Hepatocyte (in vitro differentiated cells): ENCODE results near the gene KRT75. TPM values are rescaled to one million over a fixed set of nuclear protein-coding genes. Genes with fewer than 3 reads are reported as not detected.

Source experiments
- DNase-seq: peaks from one replicate; pipeline ENCODE4 v3.0.0-alpha.2; 2016; ENCODE audit warnings: low spot score
- H2AFZ ChIP-seq: fragments of 200-600 bp; sonication (generic); 2 replicates; pipeline ENCODE4 v1.6.0; 2016; ENCODE audit warnings: antibody characterized with exemption, mild to moderate bottlenecking
- H3K27ac ChIP-seq: fragments of 200-600 bp; sonication (generic); 2 replicates; pipeline ENCODE4 v1.5.1; 2016; ENCODE audit warnings: mild to moderate bottlenecking
- H3K27me3 ChIP-seq: fragments of 200-600 bp; sonication (generic); 2 replicates; pipeline ENCODE4 v1.6.1; 2016
- H3K36me3 ChIP-seq: fragments of 200-600 bp; sonication (generic); replicated peaks from 2 replicates; pipeline ENCODE4 v1.5.1; 2016; ENCODE audit warnings: low read depth; ENCODE audit not compliant: insufficient read depth
- H3K4me1 ChIP-seq: fragments of 200-600 bp; sonication (generic); 2 replicates; pipeline ENCODE4 v1.5.1; 2016; ENCODE audit warnings: mild to moderate bottlenecking, moderate library complexity; ENCODE audit not compliant: insufficient read depth
- H3K4me2 ChIP-seq: fragments of 200-600 bp; sonication (generic); 2 replicates; pipeline ENCODE4 v1.6.0; 2016
- H3K4me3 ChIP-seq: fragments of 200-600 bp; sonication (generic); 2 replicates; pipeline ENCODE4 v1.5.1; 2016; ENCODE audit warnings: mild to moderate bottlenecking
- H3K79me2 ChIP-seq: fragments of 200-600 bp; sonication (generic); 2 replicates; pipeline ENCODE4 v1.6.0; 2017; ENCODE audit warnings: mild to moderate bottlenecking
- H3K9me2 ChIP-seq: fragments of 200-600 bp; sonication (generic); replicated peaks from 2 replicates; pipeline ENCODE4 v1.6.0; 2017; ENCODE audit warnings: mild to moderate bottlenecking; ENCODE audit not compliant: insufficient read depth
- H3K9me3 ChIP-seq: fragments of 200-600 bp; sonication (generic); 2 replicates; pipeline ENCODE4 v1.5.1; 2016; ENCODE audit warnings: low read depth, mild to moderate bottlenecking
- H4K20me1 ChIP-seq: fragments of 200-600 bp; sonication (generic); 2 replicates; pipeline ENCODE4 v1.6.0; 2016; ENCODE audit warnings: mild to moderate bottlenecking; ENCODE audit not compliant: insufficient read depth, poor library complexity, severe bottlenecking
- EZH2 ChIP-seq: fragments of 200-600 bp; sonication (generic); IDR thresholded peaks from 2 replicates; pipeline ENCODE4 v1.6.1; 2016; ENCODE audit warnings: antibody characterized with exemption, mild to moderate bottlenecking, borderline replicate concordance
- EZH2phosphoT487 ChIP-seq: fragments of 200-600 bp; sonication (generic); IDR thresholded peaks from one replicate; pipeline ENCODE4 v1.6.1; 2018; ENCODE audit warnings: antibody characterized with exemption, mild to moderate bottlenecking, low read depth, moderate library complexity; ENCODE audit not compliant: unreplicated experiment, severe bottlenecking
- WGBS: methylation state at CpG from one replicate; pipeline ENCODE4 v1.1.6; 2016; ENCODE audit warnings: low lambda C conversion rate; ENCODE audit errors: missing lambda C conversion rate; 5-methylcytosine and 5-hydroxymethylcytosine counted together
- polyA plus RNA-seq: library from polyadenylated mRNA; unstranded; fragments of >200 nt; fragmentation: Nextera tagmentation; extraction: Ambion mirVana; gene quantifications from 2 replicates; pipeline ENCODE4 v1.2.1, GENCODE V29; 2016
- total RNA-seq: library from RNA; depleted of rRNA; stranded (reverse); fragments of >200 nt; gene quantifications from 2 replicates; pipeline ENCODE4 v1.2.3, GENCODE V29; 2014
- TF ChIP-seq, protein P1 (sequence below): fragments of 200-600 bp; sonication (generic); IDR thresholded peaks from 2 replicates; pipeline ENCODE4 v1.5.1; 2016; ENCODE audit warnings: antibody characterized with exemption, mild to moderate bottlenecking; ENCODE audit not compliant: poor library complexity

Gene KRT75
- total and polyA plus RNA-seq, 2 experiments from 2014 or later: not detected

DNA sequence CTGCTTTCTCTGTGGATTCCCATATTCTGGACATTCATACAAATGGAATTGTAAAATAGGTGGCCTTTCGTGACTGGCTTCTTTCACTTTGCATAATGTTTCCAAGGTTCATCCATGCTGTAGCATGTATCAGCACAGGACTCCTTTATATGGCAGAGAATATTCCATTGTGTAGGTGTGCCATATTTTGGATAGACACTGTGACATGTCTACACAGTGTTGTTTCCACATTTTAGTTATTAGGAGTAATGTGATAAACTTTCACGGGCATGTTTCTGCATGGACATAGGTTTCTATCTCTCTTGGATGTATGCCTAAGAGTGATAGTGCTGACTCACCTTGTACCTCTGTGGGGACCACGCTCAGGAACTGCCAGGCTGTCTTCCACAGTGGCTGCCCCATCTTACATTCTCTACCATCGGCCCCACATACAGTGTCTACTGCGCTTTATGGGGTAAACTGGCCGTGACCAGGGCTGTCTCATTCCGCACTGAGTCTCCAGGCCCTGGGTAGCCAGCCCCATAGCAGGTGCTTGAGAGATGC, 41.6 kb downstream of the KRT75 start:
- H3K79me2 ChIP-seq: no peaks in the 10 kb centered on the region
- DNase-seq: no peak
- H3K36me3 ChIP-seq: no peaks in the 10 kb centered on the region
- H3K27ac ChIP-seq: no peak overlapping the region
- no peak overlapping the region for H3K4me2 ChIP-seq
- H3K4me3 ChIP-seq: no peak overlapping the region
- WGBS: 94% methylated on average over 7 of the region's 7 CpGs
- peaks cover 3% of the 10 kb centered on the region for H3K4me1 ChIP-seq
- no peak for TF ChIP-seq EZH2phosphoT487
- TF ChIP-seq, protein P1, sequence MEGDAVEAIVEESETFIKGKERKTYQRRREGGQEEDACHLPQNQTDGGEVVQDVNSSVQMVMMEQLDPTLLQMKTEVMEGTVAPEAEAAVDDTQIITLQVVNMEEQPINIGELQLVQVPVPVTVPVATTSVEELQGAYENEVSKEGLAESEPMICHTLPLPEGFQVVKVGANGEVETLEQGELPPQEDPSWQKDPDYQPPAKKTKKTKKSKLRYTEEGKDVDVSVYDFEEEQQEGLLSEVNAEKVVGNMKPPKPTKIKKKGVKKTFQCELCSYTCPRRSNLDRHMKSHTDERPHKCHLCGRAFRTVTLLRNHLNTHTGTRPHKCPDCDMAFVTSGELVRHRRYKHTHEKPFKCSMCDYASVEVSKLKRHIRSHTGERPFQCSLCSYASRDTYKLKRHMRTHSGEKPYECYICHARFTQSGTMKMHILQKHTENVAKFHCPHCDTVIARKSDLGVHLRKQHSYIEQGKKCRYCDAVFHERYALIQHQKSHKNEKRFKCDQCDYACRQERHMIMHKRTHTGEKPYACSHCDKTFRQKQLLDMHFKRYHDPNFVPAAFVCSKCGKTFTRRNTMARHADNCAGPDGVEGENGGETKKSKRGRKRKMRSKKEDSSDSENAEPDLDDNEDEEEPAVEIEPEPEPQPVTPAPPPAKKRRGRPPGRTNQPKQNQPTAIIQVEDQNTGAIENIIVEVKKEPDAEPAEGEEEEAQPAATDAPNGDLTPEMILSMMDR: no peak
- no peak for TF ChIP-seq EZH2
- H3K27me3 ChIP-seq: no peaks in the 10 kb centered on the region
- H2AFZ ChIP-seq: no peak overlapping the region
- no peaks in the 10 kb centered on the region for H3K9me3 ChIP-seq
- H3K9me2 ChIP-seq: no peaks in the 10 kb centered on the region
- no peaks in the 10 kb centered on the region for H4K20me1 ChIP-seq

DNA sequence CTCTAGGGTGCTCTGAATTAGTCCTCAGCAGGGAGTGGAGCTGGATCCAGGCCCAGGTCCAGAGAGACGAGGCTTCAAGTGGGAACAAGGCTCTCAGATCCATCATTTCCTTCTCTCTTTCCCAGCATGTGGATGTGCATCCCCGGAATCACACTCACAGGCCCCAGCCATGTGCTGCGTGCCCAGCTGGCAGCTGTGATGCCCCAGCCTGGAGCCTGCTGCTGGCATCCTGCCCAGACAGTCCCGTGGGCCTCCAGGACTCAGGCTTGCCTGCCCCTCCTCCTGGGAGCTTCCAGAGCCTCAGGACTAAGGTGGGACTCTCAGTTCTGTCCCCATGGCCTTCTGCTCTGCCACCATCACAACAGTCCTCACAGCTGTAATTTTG, 42.6 kb downstream of the KRT75 start:
- 69% methylated on average over 4 of the region's 4 CpGs for WGBS
- peak; percentile 49 for DNase-seq
- TF ChIP-seq, protein P1: no peak
- TF ChIP-seq EZH2 (no peak), EZH2phosphoT487 (no peak)
- Histone ChIP-seq H2AFZ (no peak overlapping the region), H3K27ac (no peak overlapping the region), H3K4me1 (peaks cover 3% of the 10 kb centered on the region), H3K36me3 (no peaks in the 10 kb centered on the region), H3K79me2 (no peaks in the 10 kb centered on the region), H3K4me2 (no peak overlapping the region), H3K27me3 (no peaks in the 10 kb centered on the region), H3K9me2 (no peaks in the 10 kb centered on the region), H3K9me3 (no peaks in the 10 kb centered on the region), H3K4me3 (no peak overlapping the region), H4K20me1 (no peaks in the 10 kb centered on the region)

DNA sequence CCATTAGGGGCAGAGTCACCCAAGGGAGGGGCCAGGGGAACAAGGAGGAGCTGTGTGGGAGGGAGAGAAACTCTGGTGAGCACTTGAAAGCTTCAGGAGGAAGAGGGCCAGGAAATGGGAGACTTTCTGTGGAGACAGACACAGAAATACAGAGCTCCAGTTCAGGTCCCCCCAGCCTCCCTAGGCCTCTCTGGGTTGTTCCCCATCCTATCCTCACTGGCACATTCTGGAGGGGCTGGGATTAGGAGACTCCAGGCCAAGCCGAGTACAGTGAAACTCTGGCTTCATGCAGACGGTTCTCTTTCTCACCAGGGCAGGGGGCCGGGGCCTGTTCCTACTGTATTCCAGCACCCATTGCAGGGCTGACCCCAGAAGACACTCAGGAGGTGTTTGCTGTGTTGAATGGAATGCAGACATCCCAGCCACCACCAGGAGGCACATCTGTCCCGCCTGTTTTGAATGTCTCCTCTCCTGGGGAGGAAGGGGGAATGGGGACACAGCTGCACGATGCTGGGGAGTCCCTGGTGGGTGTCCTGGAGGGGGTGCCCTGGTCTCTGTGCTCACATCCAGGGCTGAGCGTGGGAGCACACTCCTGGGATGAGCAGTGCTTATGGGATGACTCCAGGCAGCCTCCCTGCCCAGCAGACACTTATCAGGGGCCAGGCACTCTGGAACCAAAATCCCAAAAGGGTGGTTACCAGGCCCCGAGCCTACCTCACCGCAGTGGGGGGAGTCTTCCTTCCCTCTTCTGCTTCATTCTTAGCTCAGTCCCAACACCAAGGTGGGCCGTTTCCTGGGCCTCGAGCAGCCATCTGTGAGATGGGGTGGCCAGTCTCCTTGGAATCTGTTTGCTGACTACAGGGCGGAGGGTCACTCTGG, 43.2 kb downstream of the KRT75 start:
- Histone ChIP-seq H3K27me3 (no peaks in the 10 kb centered on the region), H3K4me2 (no peak overlapping the region)

More for the DNA sequence above, 43.2 kb downstream of the KRT75 start:
- 72% methylated on average over 11 of the region's 11 CpGs for WGBS
- H3K27ac ChIP-seq: no peak overlapping the region
- no peaks in the 10 kb centered on the region for H3K9me3 ChIP-seq
- H4K20me1 ChIP-seq: no peaks in the 10 kb centered on the region
- no peak overlapping the region for H2AFZ ChIP-seq
- H3K36me3 ChIP-seq: no peaks in the 10 kb centered on the region
- no peaks in the 10 kb centered on the region for H3K79me2 ChIP-seq
- no peak for TF ChIP-seq EZH2phosphoT487
- TF ChIP-seq, protein P1: peak; percentile 63
- peak; percentile 39 for DNase-seq
- peaks cover 3% of the 10 kb centered on the region for H3K4me1 ChIP-seq
- no peak overlapping the region for H3K4me3 ChIP-seq
- no peaks in the 10 kb centered on the region for H3K9me2 ChIP-seq
